GM21786 (cell line): Measurements from ENCODE around the gene GAB2.
"Not testable (repeated sequence)": the region's sequence is repeated elsewhere in the genome, so short reads cannot be mapped to it uniquely, and the experiment has no call there.

Experiments used
- ATAC-seq: cut with Tn5 transposase; IDR thresholded peaks from one replicate; pipeline ENCODE4 v1.9.1; 2021; ENCODE audit not compliant: unreplicated experiment

GAB2 gene

DNA sequence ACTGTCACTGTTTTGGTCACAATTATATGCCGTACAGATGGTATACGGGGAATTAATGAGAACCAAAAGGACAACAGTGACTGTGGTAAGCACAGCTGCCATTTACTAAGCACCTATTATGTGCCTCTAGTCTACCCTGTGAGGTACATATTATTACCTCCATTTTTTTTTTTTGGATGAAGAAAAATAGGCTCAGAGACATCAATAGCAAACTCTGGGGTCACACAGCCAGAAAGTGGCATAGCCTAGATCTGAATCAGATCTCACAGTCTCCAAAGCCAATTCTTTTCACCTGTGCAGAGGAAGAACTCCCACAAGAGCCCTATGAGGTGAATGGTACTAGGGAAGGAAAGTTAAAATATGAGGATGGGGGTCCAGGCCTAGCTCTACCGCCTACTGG lies 160.0 kb downstream of the GAB2 start:
- no peak for ATAC-seq

- ATAC-seq: no peak
Observed at GRCh38 chr11:78256962-78257361, 160.7 kb downstream of the GAB2 start.

- ATAC-seq: no peak
Observed at GRCh38 chr11:78255919-78256318, 161.7 kb downstream of the GAB2 start.

DNA sequence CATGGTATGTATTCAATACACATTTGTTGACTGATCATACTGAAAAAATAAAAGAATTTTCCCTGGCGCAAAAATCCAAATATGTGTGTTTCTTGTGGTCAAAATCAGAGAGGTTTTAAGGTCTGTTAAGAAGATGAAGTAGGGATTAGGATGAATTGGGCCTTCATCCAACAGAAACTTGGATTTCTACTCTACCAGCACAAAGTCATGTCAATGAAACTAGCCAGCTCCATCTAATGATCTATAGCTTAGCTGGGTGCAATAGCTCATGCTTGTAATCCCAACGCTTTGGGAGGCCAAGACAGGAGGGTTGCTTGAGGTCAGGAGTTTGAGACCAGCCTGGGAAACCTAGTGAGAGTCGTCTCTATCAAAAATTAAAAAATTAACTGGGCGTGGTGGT lies 163.4 kb downstream of the GAB2 start:
- ATAC-seq: no peak

DNA sequence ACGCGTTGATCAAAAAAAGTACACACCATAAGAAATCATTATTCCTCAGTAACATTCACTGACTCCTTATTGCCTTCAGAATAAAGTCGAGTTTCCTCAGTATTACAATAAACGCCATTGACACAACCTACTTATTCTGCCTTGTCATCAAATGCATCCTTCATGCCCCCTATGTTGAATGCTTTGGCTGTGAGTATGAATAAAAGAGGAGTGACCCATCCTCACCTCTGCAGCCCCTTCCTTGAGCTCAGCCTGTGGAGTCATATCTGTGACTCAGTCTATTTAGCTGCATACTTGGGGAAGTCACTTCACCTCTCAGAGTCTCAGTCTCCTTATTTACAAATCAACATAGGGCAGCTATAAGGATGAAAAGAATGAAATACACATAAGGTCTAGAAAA lies 163.8 kb downstream of the GAB2 start:
- ATAC-seq: no peak

- no peak for ATAC-seq
Observed at GRCh38 chr11:78251083-78251775, 166.4 kb downstream of the GAB2 start.

DNA sequence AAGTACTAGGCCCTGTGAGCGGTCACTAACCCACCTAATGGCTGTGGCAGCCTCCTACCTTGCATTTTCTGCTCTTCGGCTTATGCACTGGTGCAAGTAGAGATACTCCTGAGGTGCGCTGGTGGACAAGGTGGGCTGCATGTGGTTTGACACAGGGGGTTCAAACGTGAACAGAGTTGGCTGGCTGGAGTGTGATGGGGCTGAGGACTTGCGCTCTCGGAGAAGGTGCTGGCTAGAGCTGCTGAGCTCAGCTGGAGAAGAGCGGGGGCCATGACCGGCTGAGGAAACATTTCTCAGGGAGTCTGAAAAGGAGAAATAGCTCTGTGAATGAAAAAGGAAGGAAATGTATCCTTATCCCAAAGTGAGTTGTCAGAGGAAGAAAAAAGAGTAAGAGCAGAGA lies 167.5 kb downstream of the GAB2 start:
- ATAC-seq: no peak

DNA sequence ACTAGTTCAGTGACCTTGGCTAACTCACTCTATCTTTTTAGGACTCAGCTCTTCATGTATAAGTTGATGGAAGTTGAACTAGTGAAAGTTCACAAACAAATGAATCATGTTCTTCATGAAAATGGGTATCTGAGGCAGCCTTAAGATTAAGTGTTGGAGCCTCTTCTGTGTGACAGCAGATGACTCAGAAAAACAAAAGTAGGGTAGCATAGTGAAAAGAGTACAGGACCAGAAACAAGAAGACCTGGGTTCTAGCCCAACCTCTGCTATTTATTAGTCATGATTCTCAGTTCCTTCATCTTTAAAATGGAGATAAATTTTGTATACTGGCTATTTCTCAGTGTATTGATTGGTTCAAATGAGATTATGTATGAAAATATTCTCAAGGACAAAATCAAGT lies 168.7 kb downstream of the GAB2 start:
- ATAC-seq: no peak

DNA sequence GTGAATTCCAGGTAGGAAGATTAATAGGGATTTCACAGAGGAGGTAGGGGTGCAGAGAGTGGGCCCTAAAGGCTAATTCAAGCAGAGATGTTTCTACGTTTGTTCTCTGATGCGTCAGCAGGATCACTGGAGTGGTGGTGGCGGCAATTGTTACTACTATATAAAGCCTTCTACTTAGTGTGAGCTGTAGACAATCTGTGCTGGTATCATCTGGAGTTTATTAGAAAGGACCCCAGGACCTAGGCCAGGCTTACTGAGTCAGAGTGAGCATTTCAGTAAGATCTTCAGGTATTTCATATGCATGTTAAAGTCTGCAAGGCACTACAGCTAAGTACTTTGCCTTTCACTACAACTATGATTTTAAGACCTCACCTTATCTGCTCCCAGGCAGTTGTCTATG lies 169.4 kb downstream of the GAB2 start:
- no peak for ATAC-seq

DNA sequence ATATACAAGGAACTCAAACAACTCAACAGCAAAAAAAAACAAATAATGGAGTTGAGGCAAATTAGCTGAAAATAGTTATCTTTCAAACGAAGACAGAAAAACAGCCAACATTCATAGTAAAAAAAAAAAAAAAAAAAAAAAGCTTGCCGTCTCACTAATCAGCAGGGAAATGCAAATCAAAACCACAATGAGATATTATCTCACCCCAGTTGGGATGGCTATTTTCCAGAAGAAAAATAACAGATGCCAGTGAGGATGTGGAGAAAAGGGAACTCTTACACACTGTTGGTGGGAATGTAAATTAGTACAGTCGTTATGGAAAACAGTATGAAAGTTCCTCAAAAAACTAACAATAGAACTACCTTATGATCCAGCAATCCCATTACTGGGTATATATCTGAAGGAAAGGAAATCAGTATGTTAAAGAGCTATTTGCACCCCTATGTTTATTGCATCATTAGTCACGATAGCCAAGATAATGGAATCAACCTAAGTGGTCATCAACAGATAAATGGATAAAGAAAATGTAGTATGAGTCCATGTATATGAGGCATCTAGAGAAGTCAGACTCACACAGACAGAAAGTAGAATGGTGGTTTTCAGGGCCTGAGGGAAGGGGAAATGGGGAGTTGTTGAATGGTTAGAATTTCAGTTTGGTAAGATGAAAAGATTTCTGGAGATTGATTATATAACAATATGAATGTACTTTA lies 172.9 kb downstream of the GAB2 start:
- ATAC-seq: no peak

DNA sequence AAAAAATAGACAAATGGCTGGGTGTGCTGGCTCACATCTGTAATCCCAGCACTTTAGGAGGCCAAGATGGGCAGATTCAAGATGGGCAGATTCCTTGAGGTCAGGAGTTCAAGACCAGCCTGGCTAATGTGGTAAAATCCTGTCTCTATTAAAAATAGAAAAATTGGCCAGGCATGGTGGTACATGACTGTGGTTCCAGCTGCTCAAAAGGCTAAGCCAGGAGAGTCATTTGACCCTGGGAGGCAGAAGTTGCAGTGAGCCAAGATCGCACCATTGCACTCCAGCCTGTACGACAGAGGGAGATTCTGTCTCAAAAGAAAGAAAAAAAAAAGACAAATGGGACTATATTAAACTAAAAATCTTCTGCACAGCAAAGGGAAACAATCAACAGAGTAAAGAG lies 173.5 kb downstream of the GAB2 start:
- ATAC-seq: no peak

DNA sequence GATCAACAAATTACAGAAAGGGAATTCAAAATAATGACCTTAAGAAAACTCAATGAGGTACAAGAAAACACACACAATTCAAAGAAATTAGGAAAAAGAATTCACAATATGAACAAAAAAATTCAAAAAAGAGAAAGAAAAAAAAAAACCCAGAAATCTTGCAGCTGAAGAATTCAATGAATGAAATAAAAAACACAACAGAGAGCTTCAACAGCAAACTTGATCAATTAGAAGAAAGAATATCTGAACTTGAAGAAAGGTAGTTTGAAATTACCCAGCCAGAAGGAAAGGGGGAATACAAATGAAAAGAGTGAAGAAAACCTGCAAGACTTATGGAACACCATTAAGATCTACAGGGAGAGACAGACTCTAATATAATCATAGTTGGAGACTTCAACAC lies 176.1 kb downstream of the GAB2 start:
- ATAC-seq: no peak

- ATAC-seq: no peak
Observed at GRCh38 chr11:78239781-78240180, 177.8 kb downstream of the GAB2 start.

DNA sequence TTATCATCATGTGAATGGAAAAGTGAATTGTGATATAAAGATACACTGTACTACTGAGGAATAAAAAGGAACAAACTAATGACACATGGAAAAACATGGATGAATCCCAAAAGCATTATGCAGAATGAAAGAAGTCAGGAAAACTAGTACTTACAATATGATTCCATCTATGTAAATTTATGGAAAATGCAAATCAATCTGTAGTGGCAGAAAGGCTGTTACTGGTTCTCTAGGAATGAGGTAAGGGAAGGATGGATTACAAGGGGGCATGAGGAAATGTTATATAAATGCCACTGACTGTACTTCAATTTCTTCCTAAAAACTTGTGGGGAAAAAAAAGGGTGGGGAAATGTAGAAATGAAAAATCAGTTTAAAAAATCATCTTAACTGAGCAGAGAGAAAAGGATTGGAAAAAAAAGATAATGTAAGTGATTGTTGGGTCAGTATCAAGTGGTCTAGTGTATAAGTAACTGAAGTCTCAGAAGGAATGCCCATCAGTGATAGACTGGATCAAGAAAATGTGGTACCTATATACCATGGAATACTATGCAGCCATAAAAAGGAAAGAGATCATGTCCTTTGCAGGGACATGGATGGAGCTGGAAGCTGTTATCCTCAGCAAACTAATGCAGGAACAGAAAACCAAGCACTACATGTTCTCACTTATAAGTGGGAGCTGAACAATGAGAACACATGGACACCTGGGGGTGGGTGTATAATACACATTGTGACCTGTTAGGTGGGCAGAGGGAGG lies 180.2 kb downstream of the GAB2 start:
- no peak for ATAC-seq

GRCh38 chr11:78234006-78234405 lies 183.6 kb downstream of the GAB2 start:
- no peak for ATAC-seq

GRCh38 chr11:78233046-78233445 lies 184.6 kb downstream of the GAB2 start:
- not testable (repeated sequence) for ATAC-seq

GRCh38 chr11:78231962-78232501 lies 185.6 kb downstream of the GAB2 start:
- ATAC-seq: no peak

DNA sequence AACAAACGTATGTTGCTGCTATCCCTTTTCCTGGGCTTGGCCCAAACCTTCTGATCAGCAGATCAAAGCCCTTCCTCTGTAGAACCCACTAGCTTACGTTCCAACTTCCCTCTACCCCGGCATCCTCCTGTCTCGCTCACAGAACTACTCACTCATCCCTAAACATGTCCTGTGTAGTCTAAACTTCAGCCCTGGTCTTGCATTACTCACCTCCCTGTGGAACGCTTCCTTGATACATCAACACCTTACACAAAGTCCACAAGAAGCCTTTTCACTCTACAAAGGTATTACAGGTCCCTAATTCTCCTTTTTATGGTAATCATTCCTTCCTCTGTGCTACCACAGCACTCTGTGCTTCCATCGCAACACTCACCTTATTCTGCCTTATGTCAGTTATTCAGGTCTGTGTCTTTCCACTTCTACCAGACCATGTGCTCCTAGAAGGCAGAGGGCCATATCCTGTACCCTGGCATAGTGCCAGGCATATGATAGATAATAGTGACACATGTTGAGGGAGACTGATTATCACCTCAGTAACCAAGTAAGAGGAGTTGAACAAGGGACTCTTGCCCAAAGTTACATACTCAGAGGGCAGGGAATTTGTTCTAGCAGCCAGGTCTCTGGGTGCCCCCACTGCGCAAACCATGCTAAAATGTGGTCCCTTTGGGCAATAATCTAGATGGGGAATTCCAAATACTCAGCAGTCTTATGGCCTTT lies 187.3 kb downstream of the GAB2 start:
- no peak for ATAC-seq

- ATAC-seq: no peak
Observed at GRCh38 chr11:78229106-78229505, 188.5 kb downstream of the GAB2 start.

DNA sequence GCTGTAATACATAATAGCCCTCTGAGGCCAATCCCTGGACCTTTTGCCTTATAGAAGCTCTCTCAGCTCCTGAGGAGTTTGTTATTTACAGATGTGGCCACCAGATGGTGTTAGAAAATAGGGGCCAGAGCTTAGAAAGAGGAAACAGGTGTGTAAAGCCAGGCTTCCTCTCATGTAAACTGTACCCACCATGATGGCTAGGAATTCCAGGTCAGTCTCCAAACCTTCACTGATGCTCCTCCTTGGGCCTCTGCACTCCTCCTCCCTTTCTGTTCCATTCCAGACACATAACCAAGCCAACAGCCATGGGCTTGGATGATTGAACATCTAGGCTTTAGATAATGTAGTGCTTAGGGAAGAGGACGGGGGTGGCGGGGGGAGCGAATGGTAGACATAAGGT lies 189.2 kb downstream of the GAB2 start:
- ATAC-seq: no peak

DNA sequence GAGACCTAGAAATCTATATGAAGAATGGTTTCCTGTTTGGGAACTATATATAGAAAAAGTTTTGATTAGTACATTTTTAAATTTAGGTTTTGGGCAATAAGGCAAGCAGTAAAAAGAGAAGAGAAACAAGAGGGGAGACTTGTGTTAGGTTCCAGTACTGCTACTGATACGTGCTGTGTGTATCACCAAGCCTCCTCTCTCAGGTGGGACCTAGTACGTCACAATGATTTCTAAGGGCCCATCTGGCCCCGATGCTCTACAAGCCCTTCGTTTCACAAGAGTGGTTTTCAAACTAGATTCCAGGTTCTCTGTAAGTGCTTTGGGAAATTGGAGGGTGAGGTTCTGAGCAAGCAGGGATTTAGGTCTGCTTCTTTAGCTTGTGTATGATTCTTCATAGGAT lies 189.7 kb downstream of the GAB2 start:
- peak; percentile 44 for ATAC-seq
